CD14-positive monocyte (primary cell): ENCODE results near the gene XKR7. TPM values are rescaled to one million over a fixed set of nuclear protein-coding genes. Genes with fewer than 3 reads are reported as not detected.
A peak's percentile ranks its signal among the peaks of the same experiment; 100 is the strongest.
"Not testable (repeated sequence)": the region's sequence is repeated elsewhere in the genome, so short reads cannot be mapped to it uniquely, and the experiment has no call there.

Source experiments
- DNase-seq, 3 donors: peaks; one replicate each; pipeline ENCODE4 v3.0.0-alpha.2; 2011 to 2022
- H2AFZ ChIP-seq: 2 replicates; pipeline ENCODE4 v1.6.0; 2012; ENCODE audit warnings: mild to moderate bottlenecking, low read depth, low read length, inconsistent platforms; ENCODE audit not compliant: insufficient read depth, poor library complexity, severe bottlenecking
- H3K27ac ChIP-seq, 2 donors: 1 replicate in 1 of 2; 2 replicates in 1 of 2; pipeline ENCODE4 v1.5.1; 2012 to 2013; ENCODE audit warnings: low read length in 2 of 2, control low read depth in 1 of 2, inconsistent platforms in 1 of 2, low read depth in 1 of 2, mild to moderate bottlenecking in 1 of 2
- H3K27me3 ChIP-seq, 2 donors: one replicate each; pipeline versions ENCODE4 v1.6.0 to v1.6.1; 2011 to 2013; ENCODE audit warnings: low read length in 2 of 2; ENCODE audit not compliant: control insufficient read depth in 2 of 2, insufficient read depth in 2 of 2
- H3K36me3 ChIP-seq, 2 donors: replicated peaks in 1 of 2; 1 replicate in 1 of 2; 2 replicates in 1 of 2; pipeline versions ENCODE4 v1.5.1 to v1.6.1; 2012 to 2013; ENCODE audit warnings: low read length in 2 of 2, control low read depth in 1 of 2, inconsistent platforms in 1 of 2, mild to moderate bottlenecking in 1 of 2; ENCODE audit not compliant: insufficient read depth in 2 of 2, control insufficient read depth in 1 of 2
- H3K4me1 ChIP-seq, 2 donors: 1 replicate in 1 of 2; 2 replicates in 1 of 2; pipeline versions ENCODE4 v1.5.1 to v1.6.1; 2012 to 2013; ENCODE audit warnings: low read length in 2 of 2, control low read depth in 1 of 2, inconsistent platforms in 1 of 2, mild to moderate bottlenecking in 1 of 2, moderate library complexity in 1 of 2; ENCODE audit not compliant: insufficient read depth in 2 of 2, control insufficient read depth in 1 of 2
- H3K4me2 ChIP-seq: replicated peaks from 2 replicates; pipeline ENCODE3; 2012; ENCODE audit warnings: low read length, moderate library complexity, mild to moderate bottlenecking; ENCODE audit not compliant: poor library complexity, severe bottlenecking; ENCODE audit errors: extremely low read depth
- H3K4me3 ChIP-seq, 3 experiments: fragments of 200-600 bp in 1 of 3; sonication (generic) in 1 of 3; replicated peaks in 1 of 3; 1 replicate in 2 of 3; 2 replicates in 1 of 3; pipeline ENCODE4 v1.5.1; 2011 to 2013; ENCODE audit warnings: low read length in 3 of 3, mild to moderate bottlenecking in 3 of 3, control low read depth in 2 of 3, low read depth in 2 of 3, inconsistent platforms in 1 of 3, moderate library complexity in 1 of 3
- H3K79me2 ChIP-seq: 2 replicates; pipeline ENCODE4 v1.6.0; 2012; ENCODE audit warnings: mild to moderate bottlenecking, control low read depth, inconsistent platforms, low read length, moderate library complexity; ENCODE audit not compliant: insufficient read depth
- H3K9ac ChIP-seq: 2 replicates; pipeline ENCODE4 v1.6.0; 2017; ENCODE audit warnings: low read length, mild to moderate bottlenecking; ENCODE audit not compliant: insufficient read depth, poor library complexity, severe bottlenecking
- H3K9me3 ChIP-seq, 2 donors: replicated peaks in 1 of 2; 1 replicate in 1 of 2; 2 replicates in 1 of 2; pipeline versions ENCODE4 v1.5.1 to v1.6.1; 2012 to 2013; ENCODE audit warnings: low read length in 2 of 2, control low read depth in 1 of 2; ENCODE audit not compliant: control insufficient read depth in 1 of 2, insufficient read depth in 1 of 2
- H4K20me1 ChIP-seq: 2 replicates; pipeline ENCODE4 v1.6.0; 2012; ENCODE audit warnings: mild to moderate bottlenecking, low read length, control low read depth, moderate library complexity; ENCODE audit not compliant: insufficient read depth
- H3K27ac Mint-ChIP-seq, 7 donors: one replicate each; pipeline ENCODE4 v1.8.0; 2020; ENCODE audit warnings: mild to moderate bottlenecking in 7 of 7, mixed read lengths in 7 of 7, moderate library complexity in 6 of 7, inconsistent platforms in 2 of 7
- H3K27me3 Mint-ChIP-seq, 3 donors: one replicate each; pipeline ENCODE4 v1.8.0; 2021 to 2022; ENCODE audit warnings: low read depth in 3 of 3, mild to moderate bottlenecking in 3 of 3, mixed read lengths in 3 of 3, moderate library complexity in 3 of 3, inconsistent platforms in 1 of 3
- H3K36me3 Mint-ChIP-seq, 2 donors: one replicate each; pipeline ENCODE4 v1.8.0; 2020; ENCODE audit warnings: mixed read lengths in 2 of 2, inconsistent platforms in 1 of 2, mild to moderate bottlenecking in 1 of 2
- H3K4me1 Mint-ChIP-seq: one replicate; pipeline ENCODE4 v1.8.0; 2020; ENCODE audit warnings: mild to moderate bottlenecking, mixed read lengths
- H3K4me3 Mint-ChIP-seq, 2 donors: one replicate each; pipeline ENCODE4 v1.8.0; 2020; ENCODE audit warnings: mild to moderate bottlenecking in 2 of 2, mixed read lengths in 2 of 2, moderate library complexity in 1 of 2
- H3K9me3 Mint-ChIP-seq, 7 donors: one replicate each; pipeline ENCODE4 v1.8.0; 2020 to 2022; ENCODE audit warnings: mixed read lengths in 7 of 7, mild to moderate bottlenecking in 6 of 7, moderate library complexity in 6 of 7, inconsistent platforms in 2 of 7
- CTCF ChIP-seq: fragments of 200-600 bp; IDR thresholded peaks from one replicate; pipeline ENCODE4 v1.8.0; 2022; ENCODE audit warnings: antibody characterized with exemption, mild to moderate bottlenecking
- WGBS: methylation state at CpG from one replicate; pipeline ENCODE4 v1.1.5; 2013; ENCODE audit warnings: missing lambda C conversion rate; ENCODE audit not compliant: insufficient coverage; 5-methylcytosine and 5-hydroxymethylcytosine counted together
- intact Hi-C, 2 donors: fragments of 100-400 bp; cut with micrococcal nuclease; formaldehyde crosslinking; loops; one replicate each; pipeline versions ENCODE4 v1.15.0 to v1.15.1; 2023
- polyA plus RNA-seq, 3 donors: library from polyadenylated mRNA; depleted of rRNA in 1 of 3; unstranded in 2 of 3; stranded (reverse) in 1 of 3; fragments of 300-500 nt in 2 of 3; fragments of >200 nt in 1 of 3; fragmentation: Illumina TruSeq in 2 of 3; gene quantifications; 1 replicate in 2 of 3; 2 replicates in 1 of 3; pipeline ENCODE4 v1.2.3, GENCODE V29; 2012 to 2021

Gene XKR7
- polyA plus RNA-seq, 3 donors = 0.02 to 0.43 TPM; not detected in 1

DNA sequence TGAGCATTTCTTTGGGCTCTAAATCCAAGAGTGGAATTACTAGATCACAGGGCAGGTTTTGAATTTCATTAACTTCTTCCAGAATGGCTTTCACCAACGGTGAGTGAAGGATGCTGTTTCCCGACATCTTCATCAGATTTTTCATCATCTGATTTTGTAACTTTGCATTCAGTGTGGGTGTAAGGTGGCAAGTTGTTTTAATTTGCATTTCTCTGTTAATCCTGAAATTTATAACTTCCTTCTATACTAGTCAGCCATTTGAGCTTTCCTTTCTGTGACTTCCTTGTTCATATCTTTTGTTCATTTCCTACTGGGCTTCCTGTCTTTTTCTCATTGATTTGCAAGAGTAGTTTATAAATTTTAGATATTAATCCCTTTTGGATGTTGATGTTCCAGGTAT, 65.4 kb downstream of the XKR7 start:
- DNase-seq = peak in 2 of 3 donors; percentile 31 to 49
- Histone ChIP-seq H3K4me1 (peaks cover 73 to 77% of the 10 kb centered on the region in 2 donors), H2AFZ (no peak overlapping the region), H4K20me1 (no peaks in the 10 kb centered on the region), H3K27me3 (no peaks in the 10 kb centered on the region), H3K27ac (peak overlapping the region; percentile 94 to 99), H3K4me3 (peak overlapping the region in 1 of 3 experiments; percentile 51), H3K9ac (peak overlapping the region; percentile 66), H3K4me2 (peak overlapping the region; percentile 65), H3K9me3 (peaks cover 0 to 6% of the 10 kb centered on the region in 2 donors), H3K79me2 (peaks cover 5% of the 10 kb centered on the region), H3K36me3 (no peaks in the 10 kb centered on the region)
- peaks cover 3 to 10% (median 6%) of the 10 kb centered on the region in 7 donors for H3K9me3 Mint-ChIP-seq
- H3K36me3 Mint-ChIP-seq = peaks cover 0 to 3% of the 10 kb centered on the region in 2 donors
- H3K4me1 Mint-ChIP-seq = peaks cover 72% of the 10 kb centered on the region
- peaks cover 2 to 11% (median 3%) of the 10 kb centered on the region in 3 donors for H3K27me3 Mint-ChIP-seq
- no CpG with 5 or more reads among the region's 2 CpGs for WGBS
- intact Hi-C loops = loop anchor here in 1 of 2 donors (5.0 to 10.0 kb wide), 3 partner anchors 34 to 209 kb away; no protein-coding TSS in a partner anchor
- H3K27ac Mint-ChIP-seq = peak overlapping the region; percentile 96 to 100 (median 98)
- H3K4me3 Mint-ChIP-seq = peak overlapping the region; percentile 10 to 14
- TF ChIP-seq CTCF = no peak

DNA sequence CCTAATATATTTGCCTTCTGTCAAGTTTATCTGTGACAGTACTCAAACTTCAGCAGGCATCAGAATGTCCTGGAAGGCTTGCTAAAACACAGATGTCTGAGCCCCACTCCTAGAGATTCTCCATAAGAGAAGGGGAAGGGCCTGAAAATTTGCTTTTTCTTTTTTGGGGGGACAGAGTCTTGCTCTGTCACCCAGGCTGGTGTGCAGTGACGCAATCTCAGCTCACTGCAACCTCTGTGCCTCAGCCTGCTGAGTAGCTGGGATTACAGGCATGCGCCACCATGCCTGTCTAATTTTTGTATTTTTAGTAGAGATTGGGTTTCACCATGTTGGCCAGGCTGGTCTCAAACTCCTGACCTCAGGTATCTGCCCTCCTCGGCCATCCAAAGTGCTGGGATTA, 65.8 kb downstream of the XKR7 start:
- DNase-seq = peak; percentile 52 to 77 (median 70)
- H4K20me1 ChIP-seq, H2AFZ ChIP-seq, H3K27me3 ChIP-seq, H3K79me2 ChIP-seq, H3K36me3 ChIP-seq, H3K9me3 ChIP-seq, H3K9me3 Mint-ChIP-seq, H3K36me3 Mint-ChIP-seq: not testable (repeated sequence)
- peaks cover 77 to 81% of the 10 kb centered on the region in 2 donors for H3K4me1 ChIP-seq
- peak overlapping the region; percentile 94 to 99 for H3K27ac ChIP-seq
- H3K4me2 ChIP-seq = peak overlapping the region; percentile 65
- Mint-ChIP-seq H3K27ac (peak overlapping the region; percentile 96 to 100 (median 98)), H3K4me3 (peak overlapping the region; percentile 48 to 81), H3K4me1 (peaks cover 75% of the 10 kb centered on the region), H3K27me3 (peaks cover 2 to 11% (median 3%) of the 10 kb centered on the region in 3 donors)
- peak overlapping the region in 1 of 3 experiments; percentile 51 for H3K4me3 ChIP-seq
- intact Hi-C loops = loop anchor here in 1 of 2 donors (5.0 to 10.0 kb wide), 3 partner anchors 34 to 209 kb away; no protein-coding TSS in a partner anchor
- H3K9ac ChIP-seq = peak overlapping the region; percentile 66
- WGBS = 0% methylated on average over 1 of the region's 3 CpGs
